Cardiac muscle cell (in vitro differentiated cells and primary cell): ENCODE data around the gene TALDO1. TPM values are rescaled to one million over a fixed set of nuclear protein-coding genes. Genes with fewer than 3 reads are reported as not detected.
A peak's percentile ranks its signal among the peaks of the same experiment; 100 is the strongest.

Experiments
- DNase-seq, 2 donors: peaks; one replicate each; pipeline versions ENCODE4 v3.0.0 to v3.0.0-alpha.2; 2010 to 2017; ENCODE audit warnings: low read depth in 1 of 2, low spot score in 1 of 2
- H3K27ac ChIP-seq: fragments of 200-600 bp; sonication (generic); 2 replicates; pipeline ENCODE4 v1.5.1; 2016
- H3K27me3 ChIP-seq: fragments of 200-600 bp; sonication (generic); 2 replicates; pipeline ENCODE4 v1.6.0; 2016; ENCODE audit warnings: control low read depth
- H3K36me3 ChIP-seq: fragments of 200-600 bp; sonication (generic); 2 replicates; pipeline ENCODE4 v1.5.1; 2016; ENCODE audit warnings: control low read depth
- H3K4me1 ChIP-seq: fragments of 200-600 bp; sonication (generic); 2 replicates; pipeline ENCODE4 v1.8.1; 2017; ENCODE audit warnings: low read depth, mild to moderate bottlenecking, mixed run types
- H3K4me3 ChIP-seq: fragments of 200-600 bp; sonication (generic); 2 replicates; pipeline ENCODE4 v1.5.1; 2016; ENCODE audit warnings: mild to moderate bottlenecking
- H3K9me3 ChIP-seq: fragments of 200-600 bp; sonication (generic); 2 replicates; pipeline ENCODE4 v1.5.1; 2017; ENCODE audit warnings: low read depth, mild to moderate bottlenecking, control low read depth
- CTCF ChIP-seq: IDR thresholded peaks from 2 replicates; pipeline ENCODE4 v1.5.1; 2012; ENCODE audit warnings: low read depth, mild to moderate bottlenecking, low read length
- polyA plus RNA-seq: library from polyadenylated mRNA; unstranded; fragments of >200 nt; fragmentation: Nextera tagmentation; extraction: Ambion mirVana; gene quantifications from 2 replicates; pipeline ENCODE4 v1.2.1, GENCODE V29; 2016
- total RNA-seq: library from RNA; depleted of rRNA; stranded (reverse); fragments of >200 nt; gene quantifications from 2 replicates; pipeline ENCODE4 v1.2.3, GENCODE V29; 2016

The TALDO1 gene
- total and polyA plus RNA-seq, 2 experiments from 2014 or later = 144 to 174 TPM

- no peaks in the 10 kb centered on the region for H3K27me3 ChIP-seq
- peaks cover 16% of the 10 kb centered on the region for H3K36me3 ChIP-seq
- no peak overlapping the region for H3K4me3 ChIP-seq
- no peak for DNase-seq
- no peak for TF ChIP-seq CTCF
- no peaks in the 10 kb centered on the region for H3K9me3 ChIP-seq
- peaks cover 5% of the 10 kb centered on the region for H3K4me1 ChIP-seq
- H3K27ac ChIP-seq = no peak overlapping the region
Observed at GRCh38 chr11:772429-773390, 25.4 kb downstream of the TALDO1 start.

GRCh38 chr11:773425-773824, 26.2 kb downstream of the TALDO1 start:
- Histone ChIP-seq H3K4me1 (peaks cover 8% of the 10 kb centered on the region), H3K4me3 (no peak overlapping the region), H3K27me3 (no peaks in the 10 kb centered on the region), H3K9me3 (no peaks in the 10 kb centered on the region), H3K27ac (no peak overlapping the region), H3K36me3 (peaks cover 16% of the 10 kb centered on the region)
- DNase-seq = no peak
- TF ChIP-seq CTCF = no peak

GRCh38 chr11:773830-774229, 26.6 kb downstream of the TALDO1 start:
- Histone ChIP-seq H3K36me3 (peaks cover 16% of the 10 kb centered on the region), H3K9me3 (no peaks in the 10 kb centered on the region), H3K4me3 (no peak overlapping the region), H3K27ac (no peak overlapping the region), H3K27me3 (no peaks in the 10 kb centered on the region), H3K4me1 (peaks cover 8% of the 10 kb centered on the region)
- no peak for DNase-seq
- TF ChIP-seq CTCF = no peak

- Histone ChIP-seq H3K4me1 (peaks cover 8% of the 10 kb centered on the region), H3K9me3 (no peaks in the 10 kb centered on the region), H3K4me3 (no peak overlapping the region), H3K36me3 (peaks cover 13% of the 10 kb centered on the region), H3K27ac (no peak overlapping the region), H3K27me3 (no peaks in the 10 kb centered on the region)
- DNase-seq = peak in 1 of 2 donors; percentile 34
- TF ChIP-seq CTCF = no peak
Observed at GRCh38 chr11:774873-775592, 27.8 kb downstream of the TALDO1 start.

GRCh38 chr11:776263-776560, 28.9 kb downstream of the TALDO1 start:
- DNase-seq = no peak
- H3K27ac ChIP-seq = peak overlapping the region; percentile 99
- no peaks in the 10 kb centered on the region for H3K27me3 ChIP-seq

More at GRCh38 chr11:776263-776560, 28.9 kb downstream of the TALDO1 start:
- H3K36me3 ChIP-seq = peaks cover 5% of the 10 kb centered on the region
- no peaks in the 10 kb centered on the region for H3K9me3 ChIP-seq
- no peak for TF ChIP-seq CTCF
- H3K4me1 ChIP-seq = peaks cover 8% of the 10 kb centered on the region
- peak overlapping the region; percentile 97 for H3K4me3 ChIP-seq
